SK-MEL-5 (cell line): ENCODE data around the gene GLRX3. TPM values are rescaled to one million over a fixed set of nuclear protein-coding genes. Genes with fewer than 3 reads are reported as not detected.

ENCODE experiments used
- DNase-seq: peaks from one replicate; pipeline ENCODE4 v3.0.0-alpha.2; 2016; ENCODE audit warnings: low read depth, low spot score
- in situ Hi-C: cut with HindIII; loops from 2 replicates; pipeline ENCODE4 v1.10.0; 2016; ENCODE audit warnings: low sequenced_read_pairs, high pct_unique_total_duplicates, low pct_unique_long_range_greater_than_20kb
- total RNA-seq: library from RNA; depleted of rRNA; stranded (reverse); fragments of >200 nt; shearing (Covaris generic); gene quantifications from 2 replicates; pipeline ENCODE4 v1.2.3, GENCODE V29; 2014; rRNA removed

The GLRX3 gene
- total RNA-seq, 1 experiment from 2014 or later = 129 TPM

- DNase-seq = no peak
- in situ Hi-C loops = no loop called here
These were observed 82.0 kb downstream of the GLRX3 start for GRCh38 chr10:130218181-130218641.

- DNase-seq = no peak
- in situ Hi-C loops = no loop called here
These were observed 82.7 kb downstream of the GLRX3 start for GRCh38 chr10:130218936-130219335.

DNA sequence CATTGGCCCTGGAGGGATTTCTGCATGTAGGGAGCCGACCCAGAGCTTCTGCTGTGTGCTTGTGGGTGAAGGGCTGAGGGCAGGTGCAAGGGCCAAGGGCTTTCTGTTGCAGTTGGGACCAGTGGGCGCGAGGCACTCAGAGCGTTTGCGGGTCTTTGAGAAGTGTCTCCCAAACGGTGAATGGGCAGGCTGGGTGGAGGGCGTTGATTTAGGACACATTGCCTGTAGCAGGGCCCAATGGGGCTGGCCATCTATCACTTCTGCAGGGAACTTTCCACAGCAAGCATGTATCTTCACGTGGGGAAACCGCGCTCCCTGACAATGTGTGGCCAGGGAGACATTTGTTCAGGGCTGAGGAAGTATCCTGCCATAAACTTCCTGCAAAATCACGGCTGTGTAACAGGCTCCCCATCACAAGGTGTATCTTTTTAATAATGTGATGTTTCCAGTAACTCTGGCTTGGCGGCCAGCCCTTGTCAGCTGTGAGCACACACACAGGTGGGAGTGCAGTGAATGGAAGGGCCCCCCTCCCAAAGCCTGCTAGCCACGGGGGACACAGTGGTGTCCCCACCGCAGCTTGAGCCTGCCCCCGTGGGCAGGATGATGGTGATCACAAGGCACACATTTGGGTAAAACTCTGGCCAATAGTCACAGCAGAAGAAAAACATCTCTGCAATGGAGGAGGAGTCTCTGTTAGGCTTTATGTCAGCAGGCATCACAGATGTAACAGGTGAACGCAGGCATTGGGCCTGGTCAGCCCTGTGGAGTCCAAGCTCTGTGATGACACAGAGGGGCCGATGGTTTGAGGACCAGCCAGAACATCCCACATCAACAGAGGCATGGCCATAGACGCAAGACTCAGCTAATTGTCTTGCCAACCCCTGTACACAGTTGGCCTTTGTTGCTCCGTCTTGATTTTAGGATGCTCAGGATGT, 84.3 kb downstream of the GLRX3 start:
- in situ Hi-C loops = no loop called here
- DNase-seq = no peak

DNA sequence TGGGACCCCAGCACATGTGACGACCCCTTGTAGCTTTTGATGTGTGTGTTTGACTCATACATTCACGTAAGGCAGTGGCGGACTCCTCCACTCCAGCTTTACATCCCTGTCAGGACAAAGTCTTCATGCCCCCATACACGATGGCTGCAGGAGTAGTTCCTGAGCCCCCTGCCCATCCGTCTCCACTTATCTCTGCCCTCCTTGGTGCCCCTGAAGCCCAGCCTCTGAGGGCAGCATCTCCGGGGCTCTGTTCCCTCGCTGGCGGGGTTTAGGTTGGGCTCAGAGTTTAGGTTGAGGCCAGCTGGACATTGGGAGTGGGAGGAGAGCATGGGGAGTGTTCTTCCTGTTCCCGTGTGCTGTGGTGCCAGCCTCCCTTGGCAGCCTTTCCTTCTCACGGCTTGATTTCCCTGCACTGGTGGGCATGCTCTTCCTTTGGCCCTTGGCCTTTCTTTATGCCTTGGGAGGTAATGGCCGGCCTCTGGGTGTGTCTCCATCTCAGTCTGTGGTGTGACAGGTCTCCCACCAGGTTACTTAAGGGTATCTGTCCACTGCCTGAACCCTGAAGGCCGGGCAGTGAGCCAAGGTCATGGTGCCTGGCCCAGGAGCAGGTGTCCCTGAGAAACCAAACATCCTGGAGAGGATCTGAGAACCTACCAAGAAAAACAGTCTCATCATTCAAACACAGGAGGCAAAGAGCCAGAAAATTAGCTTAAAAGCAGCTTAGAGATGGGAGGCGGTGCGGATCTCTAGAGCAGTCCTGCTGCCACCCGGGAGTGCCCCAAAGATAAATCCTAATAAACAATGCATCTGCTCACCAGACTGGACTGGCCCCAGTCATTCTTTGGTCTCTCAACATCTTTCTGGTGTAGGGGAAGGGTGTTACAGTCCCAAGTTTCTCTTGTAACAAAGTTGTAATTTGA, 85.5 kb downstream of the GLRX3 start:
- no peak for DNase-seq
- in situ Hi-C loops = no loop called here

- in situ Hi-C loops = no loop called here
- no peak for DNase-seq
These were observed 86.2 kb downstream of the GLRX3 start for GRCh38 chr10:130222381-130222780.

- DNase-seq = no peak
- in situ Hi-C loops = no loop called here
These were observed 88.0 kb downstream of the GLRX3 start for GRCh38 chr10:130224228-130224627.

DNA sequence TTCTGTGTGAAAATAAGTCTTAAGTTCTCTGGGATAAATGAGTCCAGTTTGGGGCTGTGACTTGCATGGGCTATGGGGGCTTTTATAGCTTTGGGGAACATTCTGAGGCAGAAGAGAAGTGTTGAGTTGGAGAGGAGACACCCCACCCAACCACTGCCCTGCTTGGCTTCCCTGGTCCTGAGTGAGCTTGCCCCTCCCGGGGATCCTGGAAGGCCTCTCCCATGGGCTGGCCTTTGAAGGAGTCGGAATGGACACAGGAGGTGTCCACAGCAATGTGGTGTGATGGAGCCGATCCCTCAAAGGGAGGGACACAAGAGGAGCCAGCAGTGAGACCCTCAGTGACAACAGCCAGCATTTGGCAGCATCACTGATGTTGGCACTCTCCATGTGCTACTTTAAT, 89.8 kb downstream of the GLRX3 start:
- DNase-seq = no peak
- in situ Hi-C loops = no loop called here

GRCh38 chr10:130227883-130228282, 91.7 kb downstream of the GLRX3 start:
- in situ Hi-C loops = no loop called here

More at GRCh38 chr10:130227883-130228282, 91.7 kb downstream of the GLRX3 start:
- no peak for DNase-seq

Other genes starting within 250 kb of the GLRX3 start
- 23.6 TPM in 2 replicates for gene EBF3, start 172.1 kb upstream of the GLRX3 start, total RNA-seq
- 0.08 and 0.42 TPM in 2 replicates for gene C10orf143, start 25.6 kb upstream of the GLRX3 start, total RNA-seq